GM23338 (cell line): Measurements from ENCODE around the gene GTF2H1. TPM values are rescaled to one million over a fixed set of nuclear protein-coding genes. Genes with fewer than 3 reads are reported as not detected.

Source experiments
- ATAC-seq: fragments of 200-7000 bp; cut with Tn5 transposase; 3 replicates; pipeline ENCODE4 v1.9.1; 2020
- DNase-seq: peaks from one replicate; pipeline ENCODE4 v3.0.0-alpha.2; 2015; ENCODE audit warnings: low spot score
- H2AFZ ChIP-seq: fragments of 200-600 bp; sonication (generic); 2 replicates; pipeline ENCODE4 v1.8.0; 2016; ENCODE audit warnings: antibody characterized with exemption, mild to moderate bottlenecking, moderate library complexity
- H3F3A ChIP-seq: fragments of 200-600 bp; sonication (generic); replicated peaks from 2 replicates; pipeline ENCODE4 v1.8.0; 2017; ENCODE audit warnings: antibody characterized with exemption, mixed run types, low read depth
- H3K27ac ChIP-seq: fragments of 200-600 bp; sonication (generic); 2 replicates; pipeline ENCODE4 v1.6.1; 2016; ENCODE audit warnings: low read depth
- H3K27me3 ChIP-seq: fragments of 200-600 bp; sonication (generic); 2 replicates; pipeline ENCODE4 v1.8.0; 2016; ENCODE audit warnings: mild to moderate bottlenecking, mixed run types, moderate library complexity; ENCODE audit not compliant: insufficient read depth
- H3K36me3 ChIP-seq: fragments of 200-600 bp; sonication (generic); 2 replicates; pipeline ENCODE4 v1.8.0; 2016; ENCODE audit warnings: mild to moderate bottlenecking; ENCODE audit not compliant: insufficient read depth
- H3K4me1 ChIP-seq: fragments of 200-600 bp; sonication (generic); 2 replicates; pipeline ENCODE4 v1.8.0; 2016; ENCODE audit warnings: mild to moderate bottlenecking, moderate library complexity; ENCODE audit not compliant: insufficient read depth
- H3K4me2 ChIP-seq: fragments of 200-600 bp; sonication (generic); 2 replicates; pipeline ENCODE4 v1.7.1; 2017; ENCODE audit warnings: mixed run types
- H3K4me3 ChIP-seq: fragments of 200-600 bp; sonication (generic); 2 replicates; pipeline ENCODE4 v1.6.1; 2016; ENCODE audit warnings: mixed run types
- H3K79me2 ChIP-seq: fragments of 200-600 bp; sonication (generic); replicated peaks from 2 replicates; pipeline ENCODE4 v1.8.0; 2017; ENCODE audit warnings: mild to moderate bottlenecking; ENCODE audit not compliant: insufficient read depth
- H3K9me2 ChIP-seq: fragments of 200-600 bp; sonication (generic); 2 replicates; pipeline ENCODE4 v1.8.0; 2017; ENCODE audit not compliant: insufficient read depth
- H4K20me1 ChIP-seq: fragments of 200-600 bp; sonication (generic); replicated peaks from 2 replicates; pipeline ENCODE4 v1.8.0; 2017; ENCODE audit warnings: mild to moderate bottlenecking; ENCODE audit not compliant: insufficient read depth
- H3K27ac Mint-ChIP-seq: 2 replicates; pipeline ENCODE4 v1.8.0; 2020; ENCODE audit warnings: inconsistent platforms, mild to moderate bottlenecking, moderate library complexity, mixed read lengths
- H3K27me3 Mint-ChIP-seq: 3 replicates; pipeline ENCODE4 v1.8.0; 2022; ENCODE audit warnings: low read depth, mild to moderate bottlenecking, moderate library complexity, mixed read lengths, inconsistent platforms; ENCODE audit not compliant: insufficient read depth, poor library complexity
- H3K36me3 Mint-ChIP-seq: 3 replicates; pipeline ENCODE4 v1.8.0; 2021; ENCODE audit warnings: low read depth, mild to moderate bottlenecking, inconsistent platforms, moderate library complexity, mixed read lengths
- H3K4me1 Mint-ChIP-seq: 3 replicates; pipeline ENCODE4 v1.8.0; 2020; ENCODE audit warnings: mild to moderate bottlenecking, inconsistent platforms, mixed read lengths
- H3K4me3 Mint-ChIP-seq: 3 replicates; pipeline ENCODE4 v1.8.0; 2021; ENCODE audit warnings: moderate library complexity, mild to moderate bottlenecking, inconsistent platforms, mixed read lengths
- H3K9me3 Mint-ChIP-seq: 3 replicates; pipeline ENCODE4 v1.8.0; 2020; ENCODE audit warnings: moderate library complexity, mild to moderate bottlenecking, inconsistent platforms, mixed read lengths
- CREB1 ChIP-seq: fragments of 250-450 bp; sonication (Bioruptor Pico); IDR thresholded peaks from 2 replicates; pipeline ENCODE4 v1.5.0; 2020; ENCODE audit warnings: low read depth, mild to moderate bottlenecking, moderate library complexity
- CTCF ChIP-seq, 2 experiments: fragments of 200-600 bp in 1 of 2; sonication (generic) in 1 of 2; conservative IDR thresholded peaks; 2 replicates each; pipeline versions ENCODE4 v1.5.1 to v1.6.1; 2016 to 2017; ENCODE audit warnings: antibody characterized with exemption in 2 of 2, low read depth in 2 of 2, mild to moderate bottlenecking in 2 of 2, moderate library complexity in 1 of 2
- ETS1 ChIP-seq: IDR thresholded peaks from 2 replicates; pipeline ENCODE4 v1.6.1; 2016; ENCODE audit warnings: antibody characterized with exemption
- EZH2 ChIP-seq: fragments of 200-600 bp; sonication (generic); IDR thresholded peaks from one replicate; pipeline ENCODE4 v1.8.0; 2017; ENCODE audit warnings: antibody characterized with exemption, mild to moderate bottlenecking, low read depth; ENCODE audit not compliant: unreplicated experiment
- EZH2phosphoT487 ChIP-seq: fragments of 200-600 bp; sonication (generic); IDR thresholded peaks from one replicate; pipeline ENCODE4 v1.8.1; 2018; ENCODE audit warnings: antibody characterized with exemption; ENCODE audit not compliant: unreplicated experiment
- JUNB ChIP-seq: IDR thresholded peaks from one replicate; pipeline ENCODE4 v1.6.1; 2016; ENCODE audit warnings: antibody characterized with exemption; ENCODE audit not compliant: unreplicated experiment
- NANOG ChIP-seq: IDR thresholded peaks from 2 replicates; pipeline ENCODE4 v1.6.1; 2016; ENCODE audit warnings: antibody characterized with exemption, borderline replicate concordance
- POLR2AphosphoS5 ChIP-seq: IDR thresholded peaks from 2 replicates; pipeline ENCODE4 v1.6.1; 2016; ENCODE audit warnings: antibody characterized with exemption, low read depth
- REST ChIP-seq: IDR thresholded peaks from one replicate; pipeline ENCODE4 v1.6.1; 2018; ENCODE audit warnings: antibody characterized with exemption; ENCODE audit not compliant: unreplicated experiment
- STAT1 ChIP-seq: IDR thresholded peaks from one replicate; pipeline ENCODE4 v1.6.1; 2016; ENCODE audit warnings: antibody characterized with exemption; ENCODE audit not compliant: unreplicated experiment
- ZNF114 ChIP-seq: fragments of 250-450 bp; sonication (Bioruptor Pico); IDR thresholded peaks from 2 replicates; pipeline ENCODE4 v1.5.0; 2020; ENCODE audit warnings: mild to moderate bottlenecking, moderate library complexity
- ZNF331 ChIP-seq: fragments of 250-450 bp; sonication (Bioruptor Pico); IDR thresholded peaks from 2 replicates; pipeline ENCODE4 v1.5.0; 2020; ENCODE audit warnings: low read depth, mild to moderate bottlenecking, moderate library complexity
- ZNF462 ChIP-seq: fragments of 250-450 bp; sonication (Bioruptor Pico); IDR thresholded peaks from 2 replicates; pipeline ENCODE4 v1.5.0; 2020; ENCODE audit warnings: mild to moderate bottlenecking, moderate library complexity
- polyA plus RNA-seq: library from polyadenylated mRNA; unstranded; fragments of >200 nt; fragmentation: Nextera tagmentation; extraction: Ambion mirVana; gene quantifications from 2 replicates; pipeline ENCODE4 v1.2.1, GENCODE V29; 2016
- total RNA-seq: library from RNA; depleted of rRNA; stranded (reverse); fragments of >200 nt; shearing (Covaris generic); gene quantifications from 2 replicates; pipeline ENCODE4 v1.2.3, GENCODE V29; 2014

Gene GTF2H1
- total and polyA plus RNA-seq, 2 experiments from 2014 or later, result 16.5 to 43.6 TPM

- Mint-ChIP-seq H3K27me3 (no peaks in the 10 kb centered on the region), H3K4me3 (no peak overlapping the region), H3K27ac (no peak overlapping the region), H3K9me3 (no peaks in the 10 kb centered on the region), H3K36me3 (peaks cover 37% of the 10 kb centered on the region), H3K4me1 (no peaks in the 10 kb centered on the region)
- Histone ChIP-seq H3K9me2 (no peaks in the 10 kb centered on the region), H3K27me3 (no peaks in the 10 kb centered on the region), H3F3A (no peaks in the 10 kb centered on the region), H3K27ac (no peak overlapping the region), H2AFZ (no peak overlapping the region), H3K4me3 (no peak overlapping the region), H4K20me1 (peaks cover 5% of the 10 kb centered on the region; the same call in 1 of the 2 replicates), H3K36me3 (peaks cover 31% of the 10 kb centered on the region), H3K4me1 (no peaks in the 10 kb centered on the region), H3K79me2 (no peaks in the 10 kb centered on the region), H3K4me2 (no peak overlapping the region)
- ATAC-seq (no peak), DNase-seq (no peak)
- TF ChIP-seq NANOG (no peak), CREB1 (CRISPR knock-in tag) (no peak), EZH2phosphoT487 (no peak), CTCF (conservative IDR thresholded peaks at IDR 0.05; ENCODE audit: low read depth in 2 of 2) (no peak), EZH2 (no peak), JUNB (no peak), STAT1 (no peak), POLR2AphosphoS5 (no peak), ZNF114 (CRISPR knock-in tag) (no peak), ZNF462 (CRISPR knock-in tag) (no peak), ZNF331 (CRISPR knock-in tag) (no peak), REST (no peak), ETS1 (no peak)
Measured at GRCh38 chr11:18365741-18366140, 43.4 kb downstream of the GTF2H1 start.
